Testis (tissue), 3 donors: ENCODE results near the gene MFN1. TPM values are rescaled to one million over a fixed set of nuclear protein-coding genes. Genes with fewer than 3 reads are reported as not detected.

Experiments
- DNase-seq: peaks from one replicate; pipeline ENCODE4 v3.0.0-alpha.2; 2019
- H3K27ac ChIP-seq, 2 donors: fragments of 200-600 bp; sonication (generic); one replicate each; pipeline ENCODE4 v1.5.1; 2019
- H3K27me3 ChIP-seq: fragments of 200-600 bp; sonication (generic); one replicate; pipeline ENCODE4 v1.5.1; 2019
- H3K36me3 ChIP-seq: fragments of 200-600 bp; sonication (generic); one replicate; pipeline ENCODE4 v1.5.1; 2017; ENCODE audit warnings: low read depth; ENCODE audit errors: missing control alignments
- H3K4me1 ChIP-seq: fragments of 200-600 bp; sonication (generic); one replicate; pipeline ENCODE4 v1.5.1; 2019
- H3K4me3 ChIP-seq, 2 donors: fragments of 200-600 bp; sonication (generic); one replicate each; pipeline ENCODE4 v1.5.1; 2017 to 2019
- H3K9me3 ChIP-seq: fragments of 200-600 bp; sonication (generic); one replicate; pipeline ENCODE4 v1.5.1; 2017
- POLR2A ChIP-seq: fragments of 450-650 bp; IDR thresholded peaks from one replicate; pipeline ENCODE4 v1.6.1; 2017; ENCODE audit warnings: antibody characterized with exemption, mild to moderate bottlenecking, moderate library complexity
- WGBS, 2 donors: methylation state at CpG; one replicate each; pipeline ENCODE4 v1.1.5; 2018; 5-methylcytosine and 5-hydroxymethylcytosine counted together
- intact Hi-C: fragments of 100-400 bp; cut with DNase I; formaldehyde crosslinking; loops from one replicate; pipeline ENCODE4 v1.15.1; 2023; ENCODE audit warnings: low total_unique reads
- polyA plus RNA-seq: library from polyadenylated mRNA; stranded (reverse); fragments of 350-450 nt; fragmentation: Illumina TruSeq; extraction: RNeasy Lipid Tissue Mini Kit (QIAGEN cat#74804); gene quantifications from one replicate; pipeline ENCODE4 v1.2.3, GENCODE V29; 2014; ENCODE audit warnings: low read depth, low replicate concordance; ENCODE audit not compliant: insufficient read depth
- total RNA-seq, 2 donors: library from RNA; depleted of rRNA; stranded (reverse); fragments of >200 nt; gene quantifications; one replicate each; pipeline ENCODE4 v1.2.3, GENCODE V29; 2016
- TF ChIP-seq, protein P1 (sequence below), 3 experiments: fragments of 450-650 bp in 2 of 3; fragments of 200-600 bp in 1 of 3; sonication (generic) in 1 of 3; IDR thresholded peaks; one replicate each; pipeline ENCODE4 v1.5.1; 2016 to 2019; ENCODE audit warnings: antibody characterized with exemption in 3 of 3, mild to moderate bottlenecking in 2 of 3, moderate library complexity in 1 of 3

MFN1 gene
- total and polyA plus RNA-seq, 3 donors from 2014 or later: 23.1 to 50.9 (median 39.5) TPM

DNA sequence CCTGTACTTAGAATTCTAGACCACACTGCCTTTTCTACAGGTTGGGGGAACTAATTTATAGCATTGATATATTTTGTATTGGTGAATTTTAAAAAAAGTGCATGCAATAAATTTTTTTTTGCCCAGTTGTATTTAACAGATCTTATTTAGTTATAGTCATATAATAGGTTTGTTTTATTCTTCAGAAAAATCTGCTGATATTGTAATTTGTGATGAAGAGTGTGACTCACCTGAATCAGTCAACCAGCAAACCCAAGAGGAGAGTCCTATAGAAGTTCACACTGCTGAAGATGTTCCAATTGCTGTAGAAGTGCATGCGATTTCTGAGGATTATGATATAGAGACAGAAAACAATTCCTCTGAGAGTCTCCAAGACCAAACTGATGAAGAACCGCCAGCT, 14.4 kb upstream of the MFN1 start:
- intact Hi-C loops: no loop called here
- Histone ChIP-seq H3K36me3 (no peaks in the 10 kb centered on the region), H3K4me3 (no peak overlapping the region), H3K27ac (no peak overlapping the region), H3K9me3 (no peaks in the 10 kb centered on the region), H3K4me1 (peaks cover 4% of the 10 kb centered on the region), H3K27me3 (no peaks in the 10 kb centered on the region)
- no peak for DNase-seq
- TF ChIP-seq, protein P1, sequence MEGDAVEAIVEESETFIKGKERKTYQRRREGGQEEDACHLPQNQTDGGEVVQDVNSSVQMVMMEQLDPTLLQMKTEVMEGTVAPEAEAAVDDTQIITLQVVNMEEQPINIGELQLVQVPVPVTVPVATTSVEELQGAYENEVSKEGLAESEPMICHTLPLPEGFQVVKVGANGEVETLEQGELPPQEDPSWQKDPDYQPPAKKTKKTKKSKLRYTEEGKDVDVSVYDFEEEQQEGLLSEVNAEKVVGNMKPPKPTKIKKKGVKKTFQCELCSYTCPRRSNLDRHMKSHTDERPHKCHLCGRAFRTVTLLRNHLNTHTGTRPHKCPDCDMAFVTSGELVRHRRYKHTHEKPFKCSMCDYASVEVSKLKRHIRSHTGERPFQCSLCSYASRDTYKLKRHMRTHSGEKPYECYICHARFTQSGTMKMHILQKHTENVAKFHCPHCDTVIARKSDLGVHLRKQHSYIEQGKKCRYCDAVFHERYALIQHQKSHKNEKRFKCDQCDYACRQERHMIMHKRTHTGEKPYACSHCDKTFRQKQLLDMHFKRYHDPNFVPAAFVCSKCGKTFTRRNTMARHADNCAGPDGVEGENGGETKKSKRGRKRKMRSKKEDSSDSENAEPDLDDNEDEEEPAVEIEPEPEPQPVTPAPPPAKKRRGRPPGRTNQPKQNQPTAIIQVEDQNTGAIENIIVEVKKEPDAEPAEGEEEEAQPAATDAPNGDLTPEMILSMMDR (IDR thresholded peaks at IDR 0.05): no peak
- TF ChIP-seq POLR2A: no peak
- WGBS, 2 donors: 92 to 98% methylated on average over 2 of the region's 2 CpGs

DNA sequence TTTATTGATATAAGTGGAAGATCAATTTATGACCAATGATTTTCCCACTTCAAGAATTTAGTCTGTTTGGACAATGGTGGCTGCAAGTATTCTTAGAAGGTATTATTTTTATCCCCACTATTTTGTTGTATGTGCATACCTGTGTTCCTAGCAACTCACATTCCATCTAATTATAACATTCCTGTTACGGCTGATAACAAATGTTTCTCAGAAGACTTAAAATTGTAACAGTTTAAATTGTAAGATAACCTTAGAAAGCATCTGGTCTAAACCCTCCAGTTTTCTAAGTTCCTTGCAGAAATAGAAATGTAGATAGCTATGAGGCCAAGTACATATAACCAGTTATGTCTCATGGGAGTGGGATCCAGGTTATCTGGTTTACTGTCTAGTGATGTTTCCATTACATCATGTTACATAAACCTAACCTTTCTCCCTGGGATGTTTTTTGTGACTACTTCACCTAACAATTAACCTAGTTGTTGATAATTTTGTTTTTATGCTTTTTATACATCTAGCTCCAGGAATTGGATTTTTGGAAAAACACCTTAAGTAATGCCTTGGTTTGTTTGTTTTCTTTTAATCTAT, 11.1 kb upstream of the MFN1 start:
- Histone ChIP-seq H3K4me1 (peaks cover 4% of the 10 kb centered on the region), H3K27me3 (no peaks in the 10 kb centered on the region), H3K27ac (no peak overlapping the region), H3K4me3 (no peak overlapping the region), H3K36me3 (no peaks in the 10 kb centered on the region), H3K9me3 (no peaks in the 10 kb centered on the region)
- WGBS, 2 donors: 57 to 69% methylated on average over 1 of the region's 1 CpG
- TF ChIP-seq, protein P1 (IDR thresholded peaks at IDR 0.05): no peak
- TF ChIP-seq POLR2A: no peak
- intact Hi-C loops: no loop called here
- DNase-seq: no peak

DNA sequence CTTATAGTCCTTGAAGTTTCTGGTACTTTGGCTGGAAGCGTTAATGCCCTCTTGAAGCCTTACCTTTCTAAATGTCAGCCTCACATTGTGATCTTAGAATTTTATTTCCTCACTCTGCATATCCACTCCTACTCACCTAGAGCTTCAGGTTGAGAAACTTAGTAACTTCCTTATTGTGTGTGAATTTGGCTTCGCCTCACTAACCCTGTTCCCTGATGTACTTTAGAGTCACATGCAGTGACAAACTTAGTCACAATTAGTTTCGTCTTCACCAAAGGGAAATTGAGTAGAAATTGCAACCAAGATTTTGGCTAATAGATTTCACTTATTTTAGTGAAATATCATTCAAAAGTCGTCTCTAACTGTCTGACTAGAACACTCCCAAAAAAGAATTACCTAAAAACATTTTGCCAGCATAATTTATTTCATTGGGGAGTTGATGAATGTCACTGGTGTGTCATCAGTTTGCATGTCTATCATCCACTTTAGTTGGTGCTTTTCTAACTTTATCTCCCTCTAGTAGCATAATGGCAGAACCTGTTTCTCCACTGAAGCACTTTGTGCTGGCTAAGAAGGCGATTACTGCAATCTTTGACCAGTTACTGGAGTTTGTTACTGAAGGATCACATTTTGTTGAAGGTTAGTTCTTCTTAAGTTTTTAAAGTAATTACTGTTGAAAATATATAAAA, 960 bp downstream of the MFN1 start:
- TF ChIP-seq POLR2A: no peak
- TF ChIP-seq, protein P1 (IDR thresholded peaks at IDR 0.05): no peak
- no peaks in the 10 kb centered on the region for H3K27me3 ChIP-seq
- intact Hi-C loops: no loop called here
- H3K27ac ChIP-seq: peak overlapping the region; percentile 61 to 91
- DNase-seq: no peak
- H3K4me3 ChIP-seq: peak overlapping the region; percentile 91 to 96
- 22 to 28% methylated on average over 5 of the region's 5 CpGs for WGBS, 2 donors
- no peaks in the 10 kb centered on the region for H3K9me3 ChIP-seq
- peaks cover 7% of the 10 kb centered on the region for H3K4me1 ChIP-seq
- no peaks in the 10 kb centered on the region for H3K36me3 ChIP-seq

DNA sequence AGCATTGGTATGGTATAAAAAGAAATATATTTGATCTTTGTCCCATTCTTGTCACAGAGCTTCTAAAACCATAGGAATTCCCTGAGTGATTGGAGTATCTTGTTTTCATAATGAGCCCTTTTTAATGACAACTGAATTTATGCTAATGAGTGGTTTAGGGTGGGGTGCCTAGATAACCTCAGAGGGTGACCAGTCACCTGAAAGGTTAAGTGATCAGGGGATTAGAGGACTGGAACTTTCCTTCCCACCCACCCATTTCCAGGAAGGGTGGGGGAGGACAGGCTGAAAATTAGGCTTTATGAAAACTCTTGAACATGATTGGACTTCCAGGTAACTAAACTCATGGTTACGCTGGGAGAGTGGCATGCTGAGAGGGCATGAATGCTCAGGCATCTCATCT, 8.5 kb downstream of the MFN1 start:
- 82 to 96% methylated on average over 1 of the region's 1 CpG for WGBS, 2 donors

More for the DNA sequence above, 8.5 kb downstream of the MFN1 start:
- no peak overlapping the region for H3K4me3 ChIP-seq
- no peak for DNase-seq
- H3K4me1 ChIP-seq: no peaks in the 10 kb centered on the region
- TF ChIP-seq POLR2A: no peak
- TF ChIP-seq, protein P1 (IDR thresholded peaks at IDR 0.05): no peak
- H3K9me3 ChIP-seq: no peaks in the 10 kb centered on the region
- intact Hi-C loops: no loop called here
- no peaks in the 10 kb centered on the region for H3K36me3 ChIP-seq
- H3K27ac ChIP-seq: no peak overlapping the region
- no peaks in the 10 kb centered on the region for H3K27me3 ChIP-seq
